Activated effector memory CD4-positive, alpha-beta T cell treated with anti-CD3 and anti-CD28 coated beads, Interleukin-2, amount 50 U/mL, for 16 hours (primary cell): Measurements from ENCODE around the gene STK24.

Source experiments
- DNase-seq: peaks from one replicate; pipeline ENCODE4 v3.0.0-alpha.2; 2020

STK24 gene

DNA sequence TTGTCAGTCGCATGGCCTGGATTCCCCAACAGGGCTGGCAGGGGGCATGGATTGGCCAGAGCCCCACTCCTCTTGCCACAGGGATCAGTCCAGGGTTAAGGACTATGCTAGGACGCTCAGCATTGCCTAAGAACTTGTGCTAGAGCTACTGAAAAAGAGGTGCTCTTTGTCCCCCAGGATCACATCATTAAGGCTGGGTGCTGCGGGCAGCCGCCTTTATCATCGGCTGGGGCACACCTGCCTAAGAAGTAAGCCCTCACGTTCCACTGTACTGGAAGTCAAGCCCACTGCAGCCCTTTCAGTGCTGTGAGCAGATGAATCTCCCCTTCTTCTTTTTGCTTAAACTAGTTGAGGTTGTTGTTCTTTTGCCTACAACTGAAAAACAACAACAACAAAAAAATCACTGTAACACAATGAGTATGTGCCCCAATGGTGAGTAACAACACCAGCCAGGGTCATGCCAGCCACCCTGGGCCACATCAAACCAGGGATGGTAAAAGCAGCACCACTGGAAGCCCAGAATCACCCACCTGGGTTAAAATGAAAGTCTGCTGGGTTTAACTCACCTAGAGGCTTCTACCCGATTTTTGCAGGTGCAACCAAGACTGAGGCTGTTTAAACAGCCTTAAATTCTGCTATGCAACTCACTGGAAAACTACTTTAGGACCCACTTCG lies 20.6 kb downstream of the STK24 start:
- DNase-seq, result no peak

DNA sequence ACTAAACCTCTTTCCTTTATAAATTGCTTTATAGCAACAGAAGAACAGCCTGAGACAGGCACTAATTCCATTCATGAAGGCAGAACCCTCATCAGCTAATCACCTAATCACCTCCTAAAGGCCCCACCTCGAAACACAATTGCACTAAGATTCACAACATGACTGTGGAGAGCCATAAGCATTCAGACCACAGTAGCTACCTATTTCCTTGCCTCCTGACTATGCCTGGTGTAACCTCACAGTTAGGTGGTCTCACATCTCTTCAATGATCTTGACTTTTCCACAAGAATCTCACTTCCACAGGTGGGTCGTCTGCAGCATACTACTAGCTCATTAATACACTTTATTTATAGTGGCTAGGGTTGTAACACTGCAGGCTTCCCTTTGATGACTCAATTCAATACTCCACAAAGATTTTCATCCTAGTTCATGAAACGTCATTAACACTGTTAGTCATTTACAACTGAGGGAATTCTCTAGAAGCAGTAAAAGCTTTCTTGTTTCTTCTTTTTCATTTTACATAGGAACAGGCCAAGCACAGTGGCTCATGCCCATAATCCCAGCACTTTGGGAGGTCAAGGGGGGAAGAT lies 27.1 kb downstream of the STK24 start:
- no peak for DNase-seq

- DNase-seq, result peak; percentile 54
Measured at GRCh38 chr13:98549006-98549727, 27.7 kb downstream of the STK24 start.

DNA sequence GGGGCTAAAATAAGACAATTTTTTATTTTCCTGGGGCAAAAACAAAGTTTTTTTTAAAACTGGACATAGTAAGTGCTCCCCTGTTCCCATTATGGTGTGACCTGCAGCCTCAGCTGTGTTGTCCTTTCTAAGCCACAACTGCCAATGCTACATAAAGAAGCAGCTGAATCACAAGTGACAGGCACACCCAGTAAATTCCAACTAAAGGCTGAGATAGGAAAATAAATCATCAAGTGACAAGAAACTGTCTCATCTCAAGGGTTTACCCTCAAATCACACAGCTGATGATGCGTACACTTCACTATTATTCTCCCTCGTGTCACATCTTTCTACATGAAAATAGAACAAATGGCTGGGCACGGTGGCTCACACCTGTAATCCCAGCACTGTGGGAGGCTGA lies 28.7 kb downstream of the STK24 start:
- DNase-seq, result no peak

- no peak for DNase-seq
Measured at GRCh38 chr13:98547455-98547854, 29.5 kb downstream of the STK24 start.

- no peak for DNase-seq
Measured at GRCh38 chr13:98546402-98546801, 30.5 kb downstream of the STK24 start.

DNA sequence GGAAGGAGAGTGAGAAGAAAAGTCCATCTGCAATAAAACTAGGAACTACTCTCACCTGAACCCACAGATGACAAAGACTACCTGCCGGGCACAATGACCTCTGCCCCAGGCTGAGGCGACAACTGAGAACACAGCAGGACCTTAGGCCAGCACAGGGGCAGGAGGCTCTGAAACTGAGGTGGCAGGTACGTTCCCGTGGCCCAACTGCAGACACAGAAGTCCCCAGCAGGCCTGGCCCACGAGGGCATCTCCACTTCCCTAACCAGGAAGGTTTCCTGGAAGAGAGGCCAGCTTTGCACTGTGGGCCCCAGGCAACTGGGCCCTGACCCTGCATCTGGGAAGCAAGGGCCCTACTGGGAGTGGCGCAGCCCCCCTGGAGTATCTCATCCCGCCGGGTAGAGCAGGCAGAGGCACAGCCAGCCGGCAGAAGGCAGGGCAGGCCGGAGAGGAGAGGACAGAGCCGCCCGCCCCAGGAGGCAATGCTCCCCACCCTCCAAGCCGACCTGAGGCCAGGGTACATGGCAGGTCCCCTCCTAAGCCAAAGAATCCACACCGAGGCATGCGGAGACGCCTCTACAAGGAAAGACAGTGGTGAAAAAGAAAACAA lies 32.7 kb downstream of the STK24 start:
- DNase-seq, result no peak

DNA sequence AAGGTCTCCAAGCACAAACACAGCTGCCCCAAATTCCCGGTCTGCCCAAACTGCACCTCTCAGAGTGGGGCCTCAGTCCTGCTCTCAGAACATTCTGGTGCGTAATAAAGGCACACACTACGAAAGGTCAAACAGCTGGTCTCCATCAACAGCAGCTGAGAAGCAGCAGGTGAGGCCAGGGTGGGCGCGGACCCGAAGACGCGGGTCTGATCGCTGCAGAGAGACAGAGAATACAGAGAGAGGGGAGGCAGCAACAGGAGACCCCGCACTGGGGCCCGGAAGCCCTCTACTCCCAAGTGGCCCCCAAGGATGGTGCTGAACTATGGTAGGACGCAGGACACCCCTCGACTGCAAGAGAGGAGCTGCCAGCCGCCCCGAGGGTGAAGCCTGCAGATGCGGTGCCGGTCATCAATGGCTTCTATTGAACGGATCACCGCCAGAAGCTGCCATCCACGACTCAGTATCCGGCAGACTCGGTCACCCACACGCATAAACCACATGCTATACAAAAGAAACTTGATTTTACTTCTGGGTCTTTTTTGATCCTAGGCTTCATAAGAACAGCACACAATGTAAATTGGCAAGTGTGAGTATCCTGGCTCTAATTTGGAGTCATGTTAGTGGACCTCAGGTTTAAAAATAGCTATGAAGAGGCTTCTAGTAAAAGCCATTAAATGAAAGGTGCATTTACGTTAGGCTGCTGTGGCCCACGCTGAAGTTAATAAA lies 33.4 kb downstream of the STK24 start:
- DNase-seq, result peak; percentile 66

- peak; percentile 59 for DNase-seq
Measured at GRCh38 chr13:98542568-98543377, 34.1 kb downstream of the STK24 start.

DNA sequence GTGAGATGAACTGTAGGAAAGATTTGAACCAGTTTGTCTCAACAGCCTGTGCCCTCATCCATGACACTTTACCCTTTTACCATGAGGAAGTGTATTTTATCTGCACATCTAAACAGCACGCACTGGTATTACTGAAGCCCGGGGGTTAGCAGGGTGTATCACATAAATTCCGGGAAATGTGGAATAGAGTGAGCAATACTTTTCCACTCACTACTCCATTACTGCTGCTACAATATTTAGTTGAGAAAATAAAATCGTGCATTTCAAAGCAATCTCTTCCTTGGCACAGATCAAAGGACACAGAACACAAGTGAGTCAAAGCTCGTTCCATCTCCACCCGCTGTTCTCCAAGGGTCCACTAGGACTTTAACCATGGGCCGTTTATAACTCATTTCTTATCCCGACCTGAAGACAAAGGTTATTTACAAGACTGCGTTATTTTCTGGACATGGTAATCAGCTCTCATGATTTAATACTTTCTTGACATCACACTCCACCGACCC lies 35.2 kb downstream of the STK24 start:
- DNase-seq, result peak; percentile 55

- DNase-seq, result peak; percentile 21
Measured at GRCh38 chr13:98541191-98541590, 35.7 kb downstream of the STK24 start.

- DNase-seq, result peak; percentile 50
Measured at GRCh38 chr13:98540476-98540875, 36.4 kb downstream of the STK24 start.

DNA sequence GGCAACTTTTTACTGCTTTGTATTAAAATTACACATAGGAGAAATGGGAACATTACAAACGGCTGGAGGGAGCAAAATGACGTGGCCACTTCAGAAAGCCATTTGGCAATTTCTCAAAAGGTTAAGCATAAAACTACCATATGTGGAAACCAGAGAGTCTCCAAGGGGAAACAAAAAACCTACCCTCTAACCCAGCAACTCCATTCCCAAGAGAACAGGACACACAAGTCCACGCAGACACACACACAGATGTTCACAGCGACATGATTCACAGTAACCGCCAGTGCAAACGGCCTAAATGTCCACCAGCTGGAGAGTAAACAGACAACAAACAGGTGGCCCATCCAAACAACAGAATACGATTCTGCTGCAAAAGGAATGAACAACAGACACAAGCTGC lies 37.2 kb downstream of the STK24 start:
- peak; percentile 10 for DNase-seq

DNA sequence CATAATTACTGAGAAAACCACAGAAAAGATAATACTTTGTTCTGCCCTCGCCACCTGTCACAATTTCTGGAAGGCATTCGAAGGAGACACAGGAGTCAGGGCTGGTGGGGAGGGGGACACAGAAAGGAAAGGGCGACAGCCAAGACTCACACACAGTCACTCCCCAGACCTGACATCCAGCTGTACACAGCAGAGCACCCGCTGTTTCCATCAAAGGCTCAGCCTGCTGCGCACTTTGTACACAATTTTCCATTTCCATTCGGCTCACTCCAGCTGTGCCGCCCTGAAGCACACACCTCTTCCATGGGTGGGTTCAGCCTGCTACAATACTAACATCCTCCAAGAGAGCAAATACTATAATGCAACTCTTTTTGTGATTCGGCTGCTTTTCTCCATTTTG lies 38.0 kb downstream of the STK24 start:
- peak; percentile 36 for DNase-seq

- peak; percentile 41 for DNase-seq
Measured at GRCh38 chr13:98537740-98538139, 39.2 kb downstream of the STK24 start.

- peak; percentile 60 for DNase-seq
Measured at GRCh38 chr13:98537306-98537705, 39.6 kb downstream of the STK24 start.

GRCh38 chr13:98536729-98537128 lies 40.2 kb downstream of the STK24 start:
- DNase-seq, result no peak

DNA sequence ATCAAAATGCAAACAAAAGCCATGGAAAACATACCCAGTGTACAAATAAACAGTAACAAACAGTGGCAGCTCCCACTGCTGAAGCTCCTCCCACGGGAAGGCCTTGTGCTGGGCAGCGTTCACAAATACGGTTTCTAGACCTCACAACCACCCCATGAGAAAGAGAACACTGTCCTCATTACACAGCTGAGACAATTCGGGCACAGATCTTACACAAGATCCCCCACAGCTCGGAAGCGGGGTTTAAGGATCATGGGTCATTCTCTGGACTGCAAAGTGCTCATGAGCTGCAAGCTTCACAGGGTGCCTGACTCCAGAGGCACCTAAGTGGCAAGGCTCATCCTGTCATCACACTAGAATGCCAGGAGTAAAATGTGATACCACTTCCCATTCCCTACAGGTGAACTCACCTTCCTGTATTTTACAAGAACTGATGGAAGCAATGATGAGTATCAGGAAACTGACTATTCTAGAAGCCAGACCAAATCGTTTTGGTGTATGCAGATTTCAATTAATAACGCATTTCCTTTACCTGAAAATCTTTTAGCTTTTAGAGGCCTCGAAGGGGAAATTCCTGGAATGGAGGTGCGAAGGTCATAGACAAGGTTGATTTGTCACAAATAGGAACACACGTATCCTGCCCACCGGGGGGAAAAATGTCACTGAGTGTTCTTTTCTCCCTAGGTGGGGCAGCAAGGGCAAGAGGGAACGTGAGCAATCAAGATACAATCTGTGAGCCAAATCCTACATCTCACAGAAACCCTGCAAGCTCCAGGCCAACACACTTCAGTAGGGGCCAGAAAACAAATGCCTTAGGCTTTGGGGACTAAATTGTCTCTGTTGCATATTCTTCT lies 41.2 kb downstream of the STK24 start:
- DNase-seq, result peak; percentile 64

- DNase-seq, result no peak
Measured at GRCh38 chr13:98534821-98535220, 42.1 kb downstream of the STK24 start.

DNA sequence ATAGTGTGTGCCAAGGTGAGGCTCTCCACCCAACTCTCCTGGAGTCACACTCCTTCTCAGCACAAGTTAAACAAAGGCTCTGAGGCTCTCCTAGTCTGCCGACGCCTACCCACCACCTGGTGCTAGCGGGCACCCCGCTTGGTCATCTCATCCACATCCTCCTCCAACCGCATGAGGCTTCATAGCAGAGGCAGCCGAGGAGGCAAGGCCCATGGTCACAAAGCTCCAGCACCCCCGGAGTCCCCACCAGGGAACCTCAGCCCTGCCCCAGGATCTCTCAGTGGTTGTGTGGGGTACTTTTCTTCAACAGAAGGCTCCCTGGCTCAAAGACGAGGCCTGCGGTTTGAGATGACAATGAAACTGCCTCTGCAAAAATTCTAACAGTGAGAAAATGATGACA lies 43.0 kb downstream of the STK24 start:
- DNase-seq, result peak; percentile 63

- no peak for DNase-seq
Measured at GRCh38 chr13:98532254-98532653, 44.7 kb downstream of the STK24 start.
